Activated CD8-positive, alpha-beta T cell treated with anti-CD3 and anti-CD28 coated beads for 36 hours (primary cell): ENCODE data around the gene HSPA1A. TPM values are rescaled to one million over a fixed set of nuclear protein-coding genes. Genes with fewer than 3 reads are reported as not detected.
A peak's percentile ranks its signal among the peaks of the same experiment; 100 is the strongest.

Source experiments
- ATAC-seq: fragments of 200-7000 bp; cut with Tn5 transposase; one replicate; pipeline ENCODE4 v1.10.0; 2021; ENCODE audit warnings: mild to moderate bottlenecking, moderate library complexity
- CTCF ChIA-PET: fragments of 350-600 bp; sonication (Branson Sonifier 250); formaldehyde crosslinking; loops from one replicate; lab custom pipeline; 2021; ENCODE audit warnings: antibody characterized with exemption; lab: Charles Lee
- POLR2A ChIA-PET: fragments of 350-600 bp; sonication (Branson Sonifier 250); formaldehyde crosslinking; loops from one replicate; lab custom pipeline; 2021; ENCODE audit warnings: antibody characterized with exemption; lab: Charles Lee
- DNase-seq: peaks from one replicate; pipeline ENCODE4 v3.0.0-alpha.2; 2020
- H3K27ac Mint-ChIP-seq: one replicate; pipeline ENCODE4 v1.8.0; 2021; ENCODE audit warnings: mild to moderate bottlenecking, mixed read lengths
- H3K27me3 Mint-ChIP-seq: one replicate; pipeline ENCODE4 v1.8.0; 2021; ENCODE audit warnings: mixed read lengths
- H3K36me3 Mint-ChIP-seq: one replicate; pipeline ENCODE4 v1.8.0; 2021; ENCODE audit warnings: low read depth, mixed read lengths
- H3K4me1 Mint-ChIP-seq: one replicate; pipeline ENCODE4 v1.8.0; 2021; ENCODE audit warnings: low read depth, mixed read lengths
- H3K4me3 Mint-ChIP-seq: one replicate; pipeline ENCODE4 v1.8.0; 2021; ENCODE audit warnings: mild to moderate bottlenecking, moderate library complexity, mixed read lengths
- H3K9me3 Mint-ChIP-seq: one replicate; pipeline ENCODE4 v1.8.0; 2021; ENCODE audit warnings: mixed read lengths
- intact Hi-C: fragments of 100-400 bp; cut with micrococcal nuclease; formaldehyde crosslinking; loops from one replicate; pipeline ENCODE4 v1.10.0; 2022
- total RNA-seq, 2 experiments: library from RNA; stranded (reverse); gene quantifications; one replicate each; pipeline ENCODE4 v1.2.3, GENCODE V29; 2021
- TF ChIP-seq, protein P1 (sequence below): fragments of 200-600 bp; IDR thresholded peaks from one replicate; pipeline ENCODE4 v1.8.0; 2022; ENCODE audit warnings: antibody characterized with exemption, mild to moderate bottlenecking

HSPA1A gene
- 10 to 100 TPM; 36.6 to 37.8 TPM for total RNA-seq

DNA sequence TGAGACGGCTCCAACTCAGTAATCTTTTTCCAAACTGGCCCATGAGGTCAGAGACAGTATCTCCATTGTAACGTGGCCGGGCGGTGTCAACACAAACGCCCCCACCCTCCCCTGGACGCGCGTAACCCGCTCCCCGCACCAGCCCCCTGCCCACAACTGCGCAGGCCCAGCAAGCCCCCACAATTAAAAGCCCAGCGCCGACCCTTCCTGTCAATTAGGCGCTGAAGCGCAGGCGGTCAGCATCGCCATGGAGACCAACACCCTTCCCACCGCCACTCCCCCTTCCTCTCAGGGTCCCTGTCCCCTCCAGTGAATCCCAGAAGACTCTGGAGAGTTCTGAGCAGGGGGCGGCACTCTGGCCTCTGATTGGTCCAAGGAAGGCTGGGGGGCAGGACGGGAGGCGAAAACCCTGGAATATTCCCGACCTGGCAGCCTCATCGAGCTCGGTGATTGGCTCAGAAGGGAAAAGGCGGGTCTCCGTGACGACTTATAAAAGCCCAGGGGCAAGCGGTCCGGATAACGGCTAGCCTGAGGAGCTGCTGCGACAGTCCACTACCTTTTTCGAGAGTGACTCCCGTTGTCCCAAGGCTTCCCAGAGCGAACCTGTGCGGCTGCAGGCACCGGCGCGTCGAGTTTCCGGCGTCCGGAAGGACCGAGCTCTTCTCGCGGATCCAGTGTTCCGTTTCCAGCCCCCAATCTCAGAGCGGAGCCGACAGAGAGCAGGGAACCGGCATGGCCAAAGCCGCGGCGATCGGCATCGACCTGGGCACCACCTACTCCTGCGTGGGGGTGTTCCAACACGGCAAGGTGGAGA lies at the start of gene HSPA1A, which contains the start of gene HSPA1L:
HSPA1A (plus strand) TSS at position 519 of the 814 bp plus-strand sequence; CDS start at position 733, 214 bp downstream.
HSPA1L (minus strand) TSS at position 259 of the 814 bp plus-strand sequence. CDS start 3,311 bp downstream, outside the sequence.
- Mint-ChIP-seq H3K4me3 (peak within 1 kb of the TSS; percentile 85), H3K36me3 (peaks cover 6% of the 10 kb centered on the region), H3K27ac (peak within 1 kb of the TSS; percentile 92), H3K4me1 (peaks cover 41% of the 10 kb centered on the region), H3K27me3 (no peaks in the 10 kb centered on the region), H3K9me3 (no peaks in the 10 kb centered on the region)
- TF ChIP-seq, protein P1, sequence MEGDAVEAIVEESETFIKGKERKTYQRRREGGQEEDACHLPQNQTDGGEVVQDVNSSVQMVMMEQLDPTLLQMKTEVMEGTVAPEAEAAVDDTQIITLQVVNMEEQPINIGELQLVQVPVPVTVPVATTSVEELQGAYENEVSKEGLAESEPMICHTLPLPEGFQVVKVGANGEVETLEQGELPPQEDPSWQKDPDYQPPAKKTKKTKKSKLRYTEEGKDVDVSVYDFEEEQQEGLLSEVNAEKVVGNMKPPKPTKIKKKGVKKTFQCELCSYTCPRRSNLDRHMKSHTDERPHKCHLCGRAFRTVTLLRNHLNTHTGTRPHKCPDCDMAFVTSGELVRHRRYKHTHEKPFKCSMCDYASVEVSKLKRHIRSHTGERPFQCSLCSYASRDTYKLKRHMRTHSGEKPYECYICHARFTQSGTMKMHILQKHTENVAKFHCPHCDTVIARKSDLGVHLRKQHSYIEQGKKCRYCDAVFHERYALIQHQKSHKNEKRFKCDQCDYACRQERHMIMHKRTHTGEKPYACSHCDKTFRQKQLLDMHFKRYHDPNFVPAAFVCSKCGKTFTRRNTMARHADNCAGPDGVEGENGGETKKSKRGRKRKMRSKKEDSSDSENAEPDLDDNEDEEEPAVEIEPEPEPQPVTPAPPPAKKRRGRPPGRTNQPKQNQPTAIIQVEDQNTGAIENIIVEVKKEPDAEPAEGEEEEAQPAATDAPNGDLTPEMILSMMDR, result no peak
- peak; percentile 28 for ATAC-seq
- ChIA-PET CTCF (interaction anchor here (0.6 to 3.7 kb wide), 9 partner anchors 8 to 85 kb away, joined by 3 to 16 read pairs (median 3); partner anchors contain the start of genes LSM2 and VARS1), POLR2A (interaction anchor here (0.6 to 1.6 kb wide), 4 partner anchors 9 to 22 kb away, joined by 3 to 6 read pairs (median 4); partner anchors contain the start of gene LSM2)
- intact Hi-C loops, result no loop called here
- peak; percentile 67 for DNase-seq

DNA sequence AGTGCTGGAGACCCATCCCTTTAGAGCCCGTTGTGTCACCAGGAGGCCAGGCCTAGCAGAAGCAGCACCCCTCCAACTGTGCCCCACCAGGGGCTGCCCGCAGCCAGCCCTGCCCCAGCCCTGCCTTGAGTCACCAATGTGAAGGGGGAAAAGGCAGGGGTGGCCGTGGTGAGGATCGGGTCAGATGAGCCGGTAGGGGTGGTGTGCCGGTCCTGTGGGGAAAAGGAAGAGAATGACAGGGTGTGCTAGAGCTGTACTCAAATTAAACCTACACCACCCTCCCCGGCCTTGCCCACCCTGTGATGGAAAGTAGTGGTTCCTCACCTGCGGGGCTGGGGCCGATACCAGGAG lies 49.8 kb upstream of the HSPA1A start:
- TF ChIP-seq, protein P1, result no peak
- POLR2A ChIA-PET, result interaction anchor here (1.1 to 2.0 kb wide), 5 partner anchors 9 to 43 kb away, joined by 4 to 5 read pairs (median 5); partner anchors contain the start of genes LY6G6C, MPIG6B and VWA7
- ATAC-seq, result no peak

DNA sequence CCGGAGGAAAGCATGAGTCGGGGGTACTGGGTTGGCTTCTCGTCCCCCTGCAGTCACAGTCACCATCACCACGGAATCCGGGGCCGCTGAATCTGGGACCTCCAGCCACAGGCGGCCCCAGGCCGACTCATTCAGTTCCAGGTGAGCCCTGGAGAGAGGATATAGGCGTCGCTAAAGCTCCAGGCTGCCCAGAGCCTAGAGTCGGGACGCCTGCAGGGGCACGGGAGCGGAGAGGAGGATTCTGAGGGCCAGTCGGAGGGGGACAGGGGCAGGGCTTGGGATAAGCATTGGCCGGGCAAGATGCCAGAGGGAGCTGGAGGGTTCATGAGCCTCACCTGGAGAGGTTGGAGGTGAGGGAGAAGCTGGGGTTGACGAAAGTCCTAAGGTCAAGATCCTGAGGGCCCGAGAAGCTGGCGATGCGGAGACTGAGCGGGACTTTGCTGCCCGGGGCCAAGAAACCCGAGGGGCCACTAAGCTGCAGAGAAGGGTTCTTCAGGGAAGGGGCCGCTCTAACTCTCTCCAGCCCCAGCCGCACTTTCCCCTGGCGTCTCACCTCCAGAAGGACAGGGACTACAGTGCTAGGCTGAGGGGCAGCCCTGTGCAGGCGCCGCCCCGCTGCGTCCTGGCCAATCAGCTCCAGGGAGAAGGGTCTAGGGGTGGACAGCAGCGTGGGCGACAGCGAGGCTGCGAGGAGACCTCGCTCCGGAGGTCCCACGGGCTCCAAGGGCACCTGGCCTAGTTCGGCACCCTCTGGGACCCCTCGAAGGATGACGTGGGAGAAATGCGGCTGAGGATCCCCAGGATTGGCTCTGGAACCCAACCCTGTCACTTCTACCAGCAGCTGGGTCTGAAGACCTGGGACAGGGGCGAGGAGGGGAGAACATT lies 49.2 kb upstream of the HSPA1A start:
- ATAC-seq (no peak), DNase-seq (no peak)
- TF ChIP-seq, protein P1, result no peak
- Mint-ChIP-seq H3K27me3 (no peaks in the 10 kb centered on the region), H3K36me3 (peaks cover 12% of the 10 kb centered on the region), H3K4me3 (no peak overlapping the region), H3K9me3 (no peaks in the 10 kb centered on the region), H3K27ac (no peak overlapping the region), H3K4me1 (peaks cover 9% of the 10 kb centered on the region)
- intact Hi-C loops, result no loop called here
- CTCF ChIA-PET, result interaction anchor here (0.6 kb wide), 1 partner anchor 38 kb away, joined by 3 read pairs; no protein-coding TSS in a partner anchor
- POLR2A ChIA-PET, result interaction anchor here (1.1 to 2.0 kb wide), 5 partner anchors 9 to 44 kb away, joined by 4 to 5 read pairs (median 5); partner anchors contain the start of genes LY6G6C, MPIG6B and VWA7

More for the DNA sequence above, 49.8 kb upstream of the HSPA1A start:
- H3K36me3 Mint-ChIP-seq, result peaks cover 18% of the 10 kb centered on the region
- no peaks in the 10 kb centered on the region for H3K9me3 Mint-ChIP-seq
- no peak for DNase-seq
- peaks cover 7% of the 10 kb centered on the region for H3K4me1 Mint-ChIP-seq
- CTCF ChIA-PET, result no interaction called here
- H3K27ac Mint-ChIP-seq, result no peak overlapping the region
- no peaks in the 10 kb centered on the region for H3K27me3 Mint-ChIP-seq
- H3K4me3 Mint-ChIP-seq, result no peak overlapping the region
- intact Hi-C loops, result no loop called here

DNA sequence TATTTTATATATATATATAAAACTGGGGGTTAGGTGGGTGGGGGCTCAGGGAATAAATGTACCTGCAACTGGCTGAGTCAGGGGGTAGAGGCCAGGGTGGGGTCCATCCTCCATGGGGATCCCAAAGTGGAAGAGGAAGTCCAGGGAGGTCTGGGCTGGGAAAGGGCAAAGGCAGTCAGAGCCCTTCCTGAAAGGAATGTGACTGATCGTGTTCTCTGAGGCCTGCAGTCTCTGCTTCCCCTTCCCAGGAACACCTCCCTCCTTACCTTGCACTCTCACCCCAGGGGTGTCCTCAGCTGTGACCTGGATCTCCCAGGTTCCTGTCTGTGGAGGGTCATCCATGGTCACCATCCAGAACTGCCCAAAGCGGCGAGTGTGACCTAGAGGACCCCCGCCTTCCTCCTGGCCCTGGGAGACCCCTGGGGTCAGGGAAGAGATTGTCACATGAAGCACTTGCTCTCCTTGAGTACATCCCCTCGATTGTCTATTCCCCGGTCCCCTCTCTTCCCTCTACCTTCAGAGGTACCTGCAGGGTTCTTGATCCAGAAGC lies 48.2 kb upstream of the HSPA1A start:
- Mint-ChIP-seq H3K9me3 (no peaks in the 10 kb centered on the region), H3K4me3 (no peak overlapping the region), H3K27ac (no peak overlapping the region), H3K36me3 (peaks cover 5% of the 10 kb centered on the region), H3K4me1 (peaks cover 15% of the 10 kb centered on the region), H3K27me3 (no peaks in the 10 kb centered on the region)
- DNase-seq (no peak), ATAC-seq (no peak)
- TF ChIP-seq, protein P1, result no peak
- intact Hi-C loops, result no loop called here
- POLR2A ChIA-PET, result no interaction called here
- CTCF ChIA-PET, result no interaction called here
